NOMO-1 treated with DMSO at 0.1 percent for 48 hours (cell line): ENCODE measurements around the gene CUTC.
"Not testable (repeated sequence)": the region's sequence is repeated elsewhere in the genome, so short reads cannot be mapped to it uniquely, and the experiment has no call there.

Experiments used
- DNase-seq: peaks from one replicate; lab custom pipeline; 2025; ENCODE audit not compliant: unreplicated experiment; lab: John Stamatoyannopoulos, UW

Gene CUTC, protein sequence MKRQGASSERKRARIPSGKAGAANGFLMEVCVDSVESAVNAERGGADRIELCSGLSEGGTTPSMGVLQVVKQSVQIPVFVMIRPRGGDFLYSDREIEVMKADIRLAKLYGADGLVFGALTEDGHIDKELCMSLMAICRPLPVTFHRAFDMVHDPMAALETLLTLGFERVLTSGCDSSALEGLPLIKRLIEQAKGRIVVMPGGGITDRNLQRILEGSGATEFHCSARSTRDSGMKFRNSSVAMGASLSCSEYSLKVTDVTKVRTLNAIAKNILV

DNA sequence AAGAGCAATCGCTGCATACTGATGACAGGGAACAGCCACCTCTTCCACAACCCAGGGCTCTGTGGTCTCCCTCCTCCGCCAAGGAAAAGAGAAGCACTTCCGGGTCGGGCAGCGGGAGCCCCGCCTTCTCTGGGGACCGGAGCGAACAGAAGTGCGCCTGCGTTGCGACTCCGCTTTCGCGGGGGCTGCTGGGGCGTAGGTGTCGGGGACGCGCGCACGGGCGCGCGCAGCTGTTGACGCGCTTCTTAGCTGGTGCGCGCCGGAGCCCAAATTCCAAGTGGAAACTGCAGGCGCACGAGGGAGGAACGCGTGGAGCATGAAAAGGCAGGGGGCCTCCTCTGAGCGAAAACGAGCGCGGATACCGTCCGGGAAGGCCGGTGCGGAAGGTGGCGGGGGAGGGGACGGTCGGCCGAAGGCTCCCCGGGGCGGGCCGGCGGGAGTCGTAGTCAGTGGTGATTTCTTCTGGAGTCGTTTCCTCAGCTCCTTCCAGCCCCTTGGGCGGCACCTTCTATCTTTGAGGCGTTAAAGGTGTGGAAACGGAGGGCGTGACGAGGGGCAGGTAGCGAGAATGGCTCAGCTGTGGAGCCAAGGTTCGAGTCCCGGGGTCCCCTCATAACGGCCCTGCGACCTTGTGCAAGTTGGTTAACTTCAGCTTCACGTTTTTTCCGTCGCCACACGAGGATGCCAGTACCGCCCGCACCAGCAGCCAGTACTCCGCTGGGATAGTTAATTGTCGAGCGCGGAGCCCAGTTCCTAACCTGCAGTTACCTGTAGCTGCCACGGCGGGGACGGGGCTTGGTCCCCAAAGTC lies at the start of gene CUTC, which contains the start of gene COX15:
Gene CUTC, plus strand, starts transcription at position 202 of the 810 bp plus-strand sequence. Its CDS starts 115 bp downstream, at position 317.
Gene COX15, minus strand, starts transcription at position 95 of the 810 bp plus-strand sequence. Its CDS starts 78 bp downstream, at position 17.
- peak; percentile 97 for DNase-seq

DNA sequence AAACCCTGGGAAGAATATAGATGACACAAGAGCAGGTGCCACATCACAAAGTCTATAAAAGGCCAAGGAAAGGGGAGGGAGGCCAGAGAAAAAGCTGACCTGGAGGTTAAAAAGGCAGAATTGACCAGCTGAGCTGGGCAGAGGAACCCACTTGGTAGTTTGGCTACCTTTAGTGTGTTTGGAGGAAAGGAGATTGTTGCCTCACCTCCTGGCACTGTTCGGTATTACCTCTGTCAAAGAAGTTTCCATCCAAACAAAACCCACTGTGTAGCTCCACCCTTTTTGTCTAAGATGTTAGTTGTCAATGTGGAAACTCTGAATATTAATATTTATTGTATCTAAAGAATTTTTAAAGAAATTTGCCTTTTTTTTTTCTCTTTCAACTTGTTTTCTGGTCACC lies 49.3 kb upstream of the CUTC start:
- peak; percentile 24 for DNase-seq

DNA sequence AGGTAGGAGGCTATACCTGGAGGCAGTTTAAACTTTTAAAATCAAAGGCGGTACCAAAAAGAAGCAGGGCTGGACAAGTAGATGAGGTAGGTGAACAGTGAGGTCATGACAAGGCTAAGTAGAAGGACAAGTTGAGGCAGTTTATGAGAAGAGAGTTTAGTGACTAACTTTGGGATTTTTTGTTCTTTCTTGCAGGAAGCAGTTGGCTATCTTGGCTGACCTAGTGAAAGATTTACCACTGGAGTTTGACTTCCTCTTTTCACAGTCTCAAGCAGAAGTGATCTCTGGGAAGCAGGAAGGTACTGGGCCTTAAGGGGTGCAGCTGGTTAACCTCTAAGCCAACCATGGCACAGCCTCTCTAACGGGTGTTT lies 46.5 kb upstream of the CUTC start:
- peak; percentile 94 for DNase-seq

DNA sequence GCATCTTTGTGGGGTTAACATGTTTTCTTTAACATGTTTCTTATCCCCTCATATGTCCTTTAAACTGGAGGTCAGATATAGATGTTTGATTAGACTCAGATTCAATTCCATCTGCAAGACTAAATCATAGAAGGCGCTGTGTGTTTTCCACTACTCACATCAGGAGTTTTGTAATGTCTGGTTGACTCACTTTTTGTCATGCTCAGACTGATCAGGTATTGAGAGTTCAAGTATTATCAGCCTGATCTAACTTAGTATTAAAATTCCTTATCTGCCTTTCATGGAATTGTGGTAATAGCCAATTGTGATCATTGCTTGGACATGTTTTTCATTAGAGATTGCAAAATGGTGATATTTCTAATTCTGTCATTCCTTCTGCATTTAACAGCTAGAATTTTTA lies 42.6 kb upstream of the CUTC start:
- DNase-seq: no peak

DNA sequence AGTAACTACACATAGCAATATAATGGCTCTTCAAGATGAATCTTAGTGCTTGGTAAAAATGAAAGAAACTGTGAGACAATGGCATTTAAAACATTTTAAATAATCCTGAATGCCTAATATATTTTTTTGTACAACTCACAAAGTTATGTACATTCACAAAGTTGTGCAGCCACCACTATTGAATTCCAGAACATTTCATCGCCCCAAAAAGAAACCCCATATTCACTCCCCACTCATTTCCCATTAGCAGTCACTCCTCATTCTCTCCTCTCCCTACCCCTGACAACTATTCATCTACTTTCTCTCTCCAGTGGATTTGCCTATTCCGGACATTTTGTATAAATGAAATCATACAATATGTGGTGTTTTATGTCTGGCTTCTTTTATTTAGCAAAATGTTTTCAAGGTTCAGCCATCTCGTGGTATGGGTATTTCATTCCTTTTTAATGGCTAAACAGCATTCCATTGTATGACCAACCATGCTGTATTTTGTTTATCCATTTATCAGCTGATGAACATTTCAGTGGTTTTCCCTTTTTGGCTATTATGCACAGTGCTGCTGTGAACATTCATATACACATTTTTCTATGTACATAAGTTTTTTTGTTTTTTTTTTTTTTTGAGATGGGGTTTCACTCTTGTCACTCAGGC lies 38.0 kb upstream of the CUTC start:
- DNase-seq: no peak

DNA sequence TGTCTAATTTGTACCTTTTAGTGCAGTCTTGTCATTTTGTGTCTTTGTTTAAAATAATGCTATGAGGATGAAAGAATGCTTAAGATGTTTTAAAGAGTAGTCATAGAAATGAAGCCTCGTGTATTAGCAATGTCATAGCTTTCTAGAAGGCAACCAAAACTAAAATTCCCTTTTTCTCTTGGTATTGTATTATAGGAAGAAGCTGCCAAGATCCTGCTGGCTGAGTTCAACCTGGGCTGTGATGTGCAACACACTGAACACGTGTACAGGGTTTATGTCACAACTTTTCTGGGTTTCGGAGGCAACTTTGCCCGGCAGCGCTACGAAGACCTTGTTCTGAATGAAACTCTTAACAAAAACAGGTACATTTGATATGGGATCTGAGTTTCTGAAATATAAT lies 36.3 kb upstream of the CUTC start:
- no peak for DNase-seq

DNA sequence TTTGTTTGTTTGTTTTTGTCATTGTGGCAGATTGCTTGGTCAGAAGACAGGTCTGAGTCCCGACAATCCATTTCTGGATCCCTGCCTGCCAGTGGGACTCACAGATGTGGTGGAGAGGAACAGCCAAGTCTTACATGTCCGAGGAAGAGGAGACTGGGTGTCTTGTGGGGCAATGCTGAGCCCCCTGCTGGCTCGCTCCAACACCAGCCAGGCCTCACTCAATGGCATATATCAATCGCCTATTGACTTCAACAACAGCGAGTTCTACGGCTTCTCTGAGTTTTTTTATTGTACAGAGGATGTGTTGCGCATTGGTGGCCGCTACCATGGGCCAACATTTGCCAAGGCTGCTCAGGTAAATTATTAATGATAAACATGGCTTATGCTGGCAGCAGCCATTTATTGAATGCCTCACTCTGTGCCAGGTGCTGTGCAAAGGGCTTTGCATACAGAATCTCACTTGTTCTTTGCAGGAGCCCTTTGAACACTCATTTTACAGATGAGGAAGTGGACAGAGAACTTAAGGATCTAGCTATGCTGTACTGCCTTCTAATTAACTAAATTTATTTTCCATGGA lies 33.4 kb upstream of the CUTC start:
- no peak for DNase-seq

DNA sequence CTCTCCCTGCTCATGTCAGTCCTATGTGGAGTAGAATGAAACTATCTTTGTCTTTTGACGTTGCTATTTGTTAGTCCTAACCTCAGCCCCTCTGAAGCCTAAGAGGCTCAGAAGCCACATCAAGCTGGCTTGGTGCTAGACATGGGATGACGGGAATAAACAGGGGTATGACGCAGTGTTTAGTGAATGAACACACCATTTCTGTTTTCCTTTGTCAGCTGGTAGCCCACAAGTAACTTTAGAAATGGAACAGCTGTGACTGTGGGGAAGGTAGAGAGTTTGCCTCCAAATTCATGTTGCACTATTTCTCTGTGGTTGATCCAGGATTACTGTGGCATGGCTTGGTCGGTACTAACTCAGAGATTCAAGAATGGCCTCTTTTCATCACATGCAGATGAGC lies 31.4 kb upstream of the CUTC start:
- DNase-seq: no peak

DNA sequence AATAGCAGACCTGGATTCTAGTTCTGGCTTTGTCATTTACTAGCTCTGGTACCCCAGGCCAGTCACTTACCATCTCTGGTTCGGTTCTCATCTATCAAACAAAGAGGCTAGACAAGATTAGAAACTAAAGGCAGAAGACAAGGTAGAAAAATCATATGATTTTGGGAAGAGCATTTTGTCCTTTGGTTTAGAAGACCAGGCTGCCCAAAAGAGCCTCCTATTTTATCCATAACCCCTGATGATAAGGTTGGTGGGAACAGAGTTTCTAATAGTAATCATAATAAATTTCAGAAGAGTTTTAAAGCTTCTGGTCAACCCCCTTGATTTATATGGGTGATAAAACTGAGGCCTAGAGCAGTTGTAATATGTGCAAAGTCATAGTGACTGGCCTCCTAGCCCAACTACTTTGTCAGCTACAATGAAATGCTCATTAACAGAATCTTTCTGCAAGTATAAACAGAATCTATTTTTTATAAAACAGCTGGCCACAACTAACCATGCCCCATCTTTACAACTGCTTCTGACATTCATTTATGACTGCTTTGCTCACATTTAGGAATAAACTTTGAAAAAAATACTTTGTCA lies 23.5 kb upstream of the CUTC start:
- DNase-seq: no peak

DNA sequence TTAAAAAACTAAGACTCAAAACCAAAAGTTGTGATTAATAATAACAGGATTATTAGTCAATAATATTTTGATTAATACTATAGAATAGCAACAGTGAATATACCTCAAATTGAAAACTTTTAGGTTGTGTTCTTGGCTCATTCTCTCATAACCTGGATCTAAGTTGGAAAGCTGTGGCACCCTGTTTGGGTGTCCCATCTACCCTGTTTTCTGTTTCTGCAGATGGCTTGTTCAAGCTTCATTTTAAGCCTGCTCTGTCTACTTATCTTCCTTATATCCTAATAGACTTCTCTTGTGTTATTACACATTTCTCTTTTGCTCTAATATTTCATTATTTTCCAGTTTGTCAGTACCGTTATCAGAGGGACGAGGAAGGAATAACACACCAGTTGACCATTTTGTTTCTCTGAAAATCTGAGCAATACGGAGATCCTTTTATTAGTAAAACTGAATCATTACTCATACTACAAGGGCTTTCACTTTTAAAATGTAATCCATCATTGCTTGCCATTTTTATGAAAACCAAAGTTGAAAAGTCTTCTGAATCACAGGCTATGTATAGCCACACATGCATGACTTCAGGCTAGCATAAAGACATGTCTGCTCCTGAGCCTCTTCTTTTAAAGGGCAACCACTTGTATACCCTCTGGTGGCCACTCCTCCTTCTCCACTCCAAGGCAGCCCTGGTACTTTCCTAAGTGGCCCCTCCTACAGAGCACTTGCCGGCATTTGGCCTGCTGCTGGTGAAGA lies 22.4 kb upstream of the CUTC start:
- no peak for DNase-seq

DNA sequence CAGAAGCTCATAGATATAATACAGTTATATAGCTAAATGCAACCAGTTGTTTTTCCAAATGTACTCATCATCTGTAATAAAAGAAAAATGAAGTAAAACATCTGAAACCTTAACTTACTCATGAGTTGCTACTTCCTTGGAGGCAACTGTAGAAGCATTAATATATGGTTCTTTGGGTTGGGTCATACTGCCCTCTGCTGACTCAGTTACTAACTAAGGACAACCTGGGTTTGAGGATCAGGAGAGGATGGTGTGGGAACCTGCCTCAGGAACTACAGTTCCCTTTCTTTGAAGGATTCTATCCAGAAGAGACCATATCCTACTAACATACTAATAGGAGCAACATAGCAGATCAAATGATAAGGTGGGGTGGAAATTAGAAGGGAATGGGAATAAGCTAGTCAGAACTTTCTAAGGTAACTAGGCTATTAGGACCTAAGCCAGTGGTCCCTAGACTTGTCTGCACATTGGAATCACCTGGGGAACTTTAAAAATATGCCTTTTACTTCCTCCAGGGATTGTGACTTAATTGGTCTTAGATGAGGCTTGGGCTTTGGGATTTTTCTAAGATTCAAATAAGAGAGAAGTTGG lies 20.8 kb upstream of the CUTC start:
- DNase-seq: peak; percentile 57

DNA sequence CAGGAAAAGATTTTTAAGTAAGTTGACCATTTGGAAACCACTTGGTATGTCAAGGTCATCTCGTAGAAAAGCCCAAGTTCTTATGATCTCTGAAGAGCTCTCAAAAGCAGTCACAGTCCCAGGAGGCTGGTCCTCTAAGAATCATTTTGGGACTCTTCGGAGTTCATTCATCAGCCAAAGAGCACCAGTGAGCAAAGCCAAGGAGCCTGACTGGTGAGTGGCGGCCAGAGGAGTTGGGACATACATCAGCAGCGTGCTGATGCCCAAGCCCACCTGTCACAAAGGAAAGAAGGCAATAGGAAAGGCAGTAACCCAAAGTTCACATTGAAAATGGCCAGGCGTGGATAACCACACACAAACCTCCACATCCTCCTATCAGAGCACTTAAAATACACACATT lies 17.6 kb upstream of the CUTC start:
- no peak for DNase-seq

DNA sequence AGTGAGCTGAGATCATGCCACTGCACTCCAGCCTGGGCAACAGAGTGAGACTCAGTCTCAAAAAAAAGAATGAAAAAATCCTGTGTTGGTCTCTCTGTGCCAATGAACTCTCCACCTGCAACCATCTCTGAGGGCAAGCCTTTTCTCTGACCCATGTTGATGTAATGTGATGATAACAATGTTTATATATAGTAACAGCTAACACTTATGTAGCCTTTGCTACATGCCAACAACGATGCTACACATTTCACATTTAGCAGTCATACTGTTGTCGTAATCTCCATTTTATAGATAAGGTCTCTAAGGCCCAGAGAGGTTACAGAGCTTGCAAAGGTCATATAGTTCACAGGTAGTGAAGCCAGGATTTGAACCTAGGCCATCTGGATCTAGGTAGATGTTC lies 11.6 kb upstream of the CUTC start:
- no peak for DNase-seq

DNA sequence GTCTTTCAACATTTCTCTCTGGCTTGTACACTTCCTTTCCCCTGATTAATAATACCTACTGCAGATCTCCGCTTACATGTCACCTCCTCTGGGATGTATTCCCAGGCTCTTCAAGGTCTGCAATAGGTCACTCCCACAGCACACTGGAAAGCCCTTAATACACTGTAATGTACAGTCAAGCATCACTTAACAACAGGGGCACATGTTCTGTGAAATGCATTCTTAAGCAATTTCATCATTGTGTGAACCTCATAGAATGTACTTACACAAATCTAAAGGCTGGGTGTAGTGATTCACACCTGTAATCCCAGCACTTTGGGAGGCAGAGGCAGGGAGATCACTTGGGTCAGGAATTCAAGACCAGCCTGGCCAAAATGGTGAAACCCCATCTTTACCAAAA lies 2.0 kb upstream of the CUTC start:
- no peak for DNase-seq

DNA sequence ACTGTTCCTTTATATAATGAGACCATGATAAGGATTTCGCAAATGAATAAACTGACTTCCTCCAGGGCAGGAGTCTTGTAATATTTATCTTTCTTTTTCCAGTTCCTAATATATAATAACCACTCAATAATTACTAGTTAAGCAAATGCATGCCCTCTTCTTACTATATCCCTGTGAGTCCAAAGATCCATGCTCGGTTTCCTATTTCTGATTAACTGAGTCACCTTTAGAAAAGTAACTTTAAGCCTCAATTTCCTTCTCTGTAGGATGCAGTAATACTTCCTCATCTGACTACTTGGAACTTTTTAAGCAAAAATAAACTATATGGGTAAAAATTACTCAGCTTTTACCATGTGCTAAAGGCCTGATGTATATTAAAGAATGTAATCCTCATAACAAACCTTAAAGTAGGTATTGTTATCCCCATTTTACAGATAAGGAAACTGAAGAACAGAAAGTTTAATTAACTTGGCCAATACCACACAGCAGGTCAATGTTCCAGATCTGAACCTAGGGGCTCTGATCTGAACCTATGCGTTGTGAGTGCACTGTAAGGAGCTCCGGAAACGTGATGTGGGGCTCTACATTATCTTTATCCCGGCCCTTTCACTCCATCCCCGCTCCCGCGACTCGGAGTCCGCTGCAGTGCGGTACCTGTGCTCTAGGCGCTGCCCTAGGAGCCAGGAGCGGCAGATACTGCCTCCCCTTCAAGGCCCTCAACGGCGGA lies 565 bp upstream of the CUTC start:
- peak; percentile 33 for DNase-seq

DNA sequence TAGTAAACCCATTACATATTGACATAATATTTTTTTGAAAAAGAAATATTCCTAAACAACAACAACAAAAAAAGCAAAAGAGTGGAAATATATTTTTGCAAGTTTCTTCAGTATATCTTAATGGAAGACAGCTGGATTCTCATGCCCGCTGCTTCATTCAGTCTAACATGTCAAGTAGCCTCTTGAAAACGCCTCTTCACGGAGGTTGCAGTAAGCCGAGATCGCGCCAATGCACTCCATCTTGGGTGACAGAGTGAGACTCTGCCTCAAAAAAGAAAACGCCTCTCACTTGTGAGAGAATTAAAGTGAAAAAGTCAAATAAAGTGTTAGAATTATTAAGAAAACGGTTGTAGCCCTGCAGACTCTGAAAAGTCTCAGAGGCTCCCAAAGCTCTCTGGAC lies 1.3 kb downstream of the CUTC start:
- no peak for DNase-seq

DNA sequence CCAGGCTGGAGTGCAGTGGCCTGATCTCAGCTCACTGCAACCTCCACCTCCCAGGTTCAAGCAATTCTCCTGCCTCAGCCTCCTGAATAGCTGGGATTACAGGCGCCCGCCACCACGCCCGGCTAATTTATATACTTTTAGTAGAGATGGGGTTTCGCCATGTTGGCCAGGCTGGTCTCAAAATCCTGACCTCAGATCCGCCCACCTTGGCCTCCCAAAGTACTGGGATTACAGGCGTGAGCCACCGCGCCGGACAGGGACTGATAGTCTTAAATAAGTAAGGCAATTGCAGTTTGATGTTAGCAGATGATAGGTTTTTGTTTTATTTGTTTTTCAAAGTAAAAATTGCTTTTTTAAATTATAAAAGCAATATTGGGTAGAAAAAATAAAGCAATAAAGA lies 2.1 kb downstream of the CUTC start:
- DNase-seq: not testable (repeated sequence)

DNA sequence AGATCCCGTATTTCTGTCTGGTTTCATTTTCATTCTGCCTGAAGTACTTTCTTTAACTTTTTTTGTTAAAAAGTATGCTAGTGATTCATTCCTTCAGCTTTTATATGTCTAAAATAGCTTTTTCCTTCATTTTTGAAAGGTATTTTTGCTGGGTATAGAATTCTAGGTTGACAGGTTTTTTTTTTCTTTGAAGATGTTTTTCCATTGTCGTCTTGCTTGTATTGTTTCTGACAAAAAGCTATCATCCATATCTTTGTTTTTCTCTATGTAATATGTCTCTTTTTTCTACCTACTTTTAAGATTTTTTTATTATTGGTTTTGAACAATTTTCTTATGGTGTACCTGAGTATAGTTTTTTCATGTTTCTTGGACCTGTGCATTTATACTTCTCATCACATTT lies 8.2 kb downstream of the CUTC start:
- no peak for DNase-seq

DNA sequence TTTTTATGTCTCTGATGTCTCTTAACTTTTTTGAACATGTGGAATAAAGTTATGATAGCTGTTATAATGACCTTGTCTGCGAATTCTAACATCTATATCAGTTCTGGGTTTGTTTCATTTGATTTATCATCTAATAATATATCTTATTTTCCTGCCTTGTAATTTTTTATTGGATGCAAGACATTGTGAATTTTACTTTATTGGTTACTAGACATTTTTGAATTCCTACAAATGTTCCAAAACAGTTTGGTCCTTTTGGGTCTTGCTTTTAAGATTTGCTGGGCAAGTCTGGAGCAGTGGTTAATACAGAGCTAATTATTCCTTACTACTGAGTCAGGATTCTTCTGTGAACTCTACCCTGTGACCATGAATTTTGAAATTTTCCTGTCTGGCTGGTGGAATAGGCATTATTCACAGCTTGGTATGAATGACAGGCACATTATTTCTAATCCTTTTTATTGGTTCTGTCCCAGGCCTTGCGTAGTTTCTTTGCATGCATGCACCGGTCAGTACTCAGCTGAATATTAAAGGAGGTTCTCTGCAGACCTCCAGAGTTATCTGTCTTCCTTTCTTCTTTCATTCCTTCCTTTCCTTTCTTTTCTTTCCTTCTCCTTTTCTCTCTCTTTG lies 9.0 kb downstream of the CUTC start:
- DNase-seq: no peak
